Lower leg skin (tissue), 4 donors: ENCODE data around the gene PTGIS. TPM values are rescaled to one million over a fixed set of nuclear protein-coding genes. Genes with fewer than 3 reads are reported as not detected.

Experiments
- DNase-seq, 2 donors: peaks; one replicate each; pipeline ENCODE4 v3.0.0-alpha.2; 2019; ENCODE audit warnings: low spot score in 2 of 2
- H3K4me3 ChIP-seq: fragments of 200-600 bp; sonication (generic); 2 replicates; pipeline ENCODE4 v1.5.1; 2017; ENCODE audit warnings: mild to moderate bottlenecking, low read depth; ENCODE audit not compliant: poor library complexity, severe bottlenecking
- POLR2A ChIP-seq, 2 donors: fragments of 450-650 bp; IDR thresholded peaks; one replicate each; pipeline ENCODE4 v1.6.1; 2016 to 2017; ENCODE audit warnings: antibody characterized with exemption in 2 of 2, mild to moderate bottlenecking in 1 of 2, moderate library complexity in 1 of 2
- WGBS, 2 donors: methylation state at CpG; one replicate each; pipeline ENCODE4 v1.1.5; 2018; 5-methylcytosine and 5-hydroxymethylcytosine counted together
- intact Hi-C: fragments of 100-400 bp; cut with DNase I; formaldehyde crosslinking; loops from one replicate; pipeline ENCODE4 v1.15.0; 2023; ENCODE audit warnings: low total_unique reads
- total RNA-seq, 4 donors: library from RNA; depleted of rRNA; stranded (reverse); fragments of >200 nt; gene quantifications; one replicate each; pipeline ENCODE4 v1.1.0, GENCODE V29; 2016
- TF ChIP-seq, protein P1 (sequence below), 3 donors: fragments of 450-650 bp; IDR thresholded peaks; one replicate each; pipeline ENCODE4 v1.5.1; 2016; ENCODE audit warnings: antibody characterized with exemption in 3 of 3, mild to moderate bottlenecking in 3 of 3, moderate library complexity in 2 of 3

The PTGIS gene
- total RNA-seq, 4 donors from 2014 or later = 2.3 to 13.3 (median 9.1) TPM

DNA sequence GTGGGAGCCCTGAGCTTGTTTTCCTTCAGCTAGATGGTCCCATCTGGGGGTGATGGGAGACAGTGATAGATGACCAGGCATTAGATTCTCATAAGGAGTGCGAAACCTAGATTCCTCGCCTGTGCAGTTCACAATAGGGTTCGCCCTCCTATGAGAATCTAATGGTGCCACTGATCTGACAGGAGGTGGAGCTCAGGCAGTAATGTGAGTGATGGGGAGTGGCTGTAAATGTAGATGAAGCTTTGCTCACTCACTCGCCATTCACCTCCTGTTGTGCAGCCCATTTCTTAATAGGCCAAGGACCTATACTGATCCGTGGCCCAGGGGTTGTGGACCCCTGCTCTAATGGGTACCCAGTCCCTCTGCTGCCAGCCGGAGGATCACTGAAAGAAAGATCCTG lies 64.8 kb downstream of the PTGIS start:
- TF ChIP-seq, protein P1, sequence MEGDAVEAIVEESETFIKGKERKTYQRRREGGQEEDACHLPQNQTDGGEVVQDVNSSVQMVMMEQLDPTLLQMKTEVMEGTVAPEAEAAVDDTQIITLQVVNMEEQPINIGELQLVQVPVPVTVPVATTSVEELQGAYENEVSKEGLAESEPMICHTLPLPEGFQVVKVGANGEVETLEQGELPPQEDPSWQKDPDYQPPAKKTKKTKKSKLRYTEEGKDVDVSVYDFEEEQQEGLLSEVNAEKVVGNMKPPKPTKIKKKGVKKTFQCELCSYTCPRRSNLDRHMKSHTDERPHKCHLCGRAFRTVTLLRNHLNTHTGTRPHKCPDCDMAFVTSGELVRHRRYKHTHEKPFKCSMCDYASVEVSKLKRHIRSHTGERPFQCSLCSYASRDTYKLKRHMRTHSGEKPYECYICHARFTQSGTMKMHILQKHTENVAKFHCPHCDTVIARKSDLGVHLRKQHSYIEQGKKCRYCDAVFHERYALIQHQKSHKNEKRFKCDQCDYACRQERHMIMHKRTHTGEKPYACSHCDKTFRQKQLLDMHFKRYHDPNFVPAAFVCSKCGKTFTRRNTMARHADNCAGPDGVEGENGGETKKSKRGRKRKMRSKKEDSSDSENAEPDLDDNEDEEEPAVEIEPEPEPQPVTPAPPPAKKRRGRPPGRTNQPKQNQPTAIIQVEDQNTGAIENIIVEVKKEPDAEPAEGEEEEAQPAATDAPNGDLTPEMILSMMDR (IDR thresholded peaks at IDR 0.05) = no peak
- TF ChIP-seq POLR2A (IDR thresholded peaks at IDR 0.05) = no peak
- no peak overlapping the region for H3K4me3 ChIP-seq
- WGBS, 2 donors = 82% methylated on average over 6 of the region's 6 CpGs
- intact Hi-C loops = no loop called here
- no peak for DNase-seq

DNA sequence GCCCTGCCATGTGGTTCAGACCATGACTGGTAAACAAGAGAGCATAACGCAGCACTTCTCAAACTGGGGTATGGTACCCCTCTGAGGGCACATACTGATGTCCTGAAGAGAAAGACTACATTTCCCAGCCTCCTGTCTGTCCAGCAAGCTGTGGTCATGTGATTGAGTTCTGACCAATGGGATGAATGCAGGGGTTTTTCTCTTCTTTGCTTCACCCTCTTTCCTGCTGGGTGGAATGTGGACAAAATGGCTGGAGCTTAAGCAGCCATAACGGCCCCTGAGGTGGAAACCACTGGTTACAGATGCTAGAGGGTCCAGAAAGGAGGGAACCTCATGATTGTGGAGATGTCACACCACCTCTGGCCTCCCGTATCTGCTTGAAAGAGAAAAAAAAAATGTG lies 66.0 kb downstream of the PTGIS start:
- no peak overlapping the region for H3K4me3 ChIP-seq
- no peak for DNase-seq
- 64 to 87% methylated on average over 3 of the region's 3 CpGs for WGBS, 2 donors
- intact Hi-C loops = no loop called here
- no peak for TF ChIP-seq POLR2A (IDR thresholded peaks at IDR 0.05)
- TF ChIP-seq, protein P1 (IDR thresholded peaks at IDR 0.05) = no peak

DNA sequence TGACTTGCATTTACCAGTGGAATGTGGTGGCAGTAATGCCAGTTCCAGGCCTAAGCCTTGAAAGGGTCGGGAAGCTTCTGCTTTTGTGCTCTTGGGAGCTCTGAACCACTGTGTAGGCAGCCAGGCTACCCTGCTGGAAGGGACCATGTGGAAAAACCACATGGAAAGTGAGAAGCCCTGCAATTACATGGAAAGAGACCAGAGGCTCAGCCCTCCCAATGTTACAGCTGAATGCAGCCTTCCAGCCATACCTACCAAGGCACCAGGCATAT lies 70.6 kb downstream of the PTGIS start:
- no peak overlapping the region for H3K4me3 ChIP-seq
- intact Hi-C loops = no loop called here
- DNase-seq = no peak
- TF ChIP-seq, protein P1 (IDR thresholded peaks at IDR 0.05) = no peak
- no peak for TF ChIP-seq POLR2A (IDR thresholded peaks at IDR 0.05)
- 38 to 52% methylated on average over 1 of the region's 1 CpG for WGBS, 2 donors

DNA sequence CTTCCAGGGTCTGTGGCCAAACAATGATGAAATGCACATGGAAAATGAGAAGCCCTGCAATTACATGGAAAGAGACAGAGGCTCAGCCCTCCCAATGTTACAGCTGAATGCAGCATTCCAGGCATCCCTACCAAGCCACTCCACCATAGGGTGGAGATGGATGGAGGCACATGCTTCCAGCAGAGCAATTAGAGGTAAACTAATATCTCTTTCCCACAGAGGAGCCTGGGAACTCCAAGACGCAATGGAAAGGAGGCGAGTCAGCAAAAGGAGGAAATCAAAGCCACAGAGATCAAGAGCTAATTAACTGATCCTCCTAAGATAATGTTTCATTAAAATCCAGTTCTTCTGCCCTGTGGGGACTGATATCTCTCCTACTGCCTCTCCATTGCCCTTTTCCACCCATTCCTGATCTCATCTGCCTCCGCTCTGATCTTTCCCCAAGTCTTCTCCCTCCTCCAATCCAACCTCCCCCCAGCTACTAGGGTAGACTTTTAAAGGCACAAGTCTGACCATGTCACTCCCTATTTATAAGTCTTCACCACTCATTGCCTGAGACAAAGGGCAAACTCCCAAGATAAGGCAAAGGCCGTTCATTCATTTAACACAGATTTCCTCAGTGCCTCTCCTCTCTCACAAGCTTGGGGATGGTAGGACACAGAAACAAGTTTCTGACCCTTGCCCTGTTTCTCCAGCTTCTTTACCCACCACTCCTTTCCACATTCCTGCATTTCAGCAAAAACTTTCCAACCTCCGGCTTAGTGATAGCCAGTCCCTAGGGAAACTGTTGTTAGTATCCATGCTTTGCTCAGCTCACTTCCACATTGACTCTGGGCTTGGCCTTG lies 71.2 kb downstream of the PTGIS start:
- TF ChIP-seq, protein P1 (IDR thresholded peaks at IDR 0.05) = no peak
- TF ChIP-seq POLR2A (IDR thresholded peaks at IDR 0.05) = no peak
- intact Hi-C loops = no loop called here
- WGBS, 2 donors = 63 to 64% methylated on average over 5 of the region's 5 CpGs
- DNase-seq = no peak
- H3K4me3 ChIP-seq = no peak overlapping the region

DNA sequence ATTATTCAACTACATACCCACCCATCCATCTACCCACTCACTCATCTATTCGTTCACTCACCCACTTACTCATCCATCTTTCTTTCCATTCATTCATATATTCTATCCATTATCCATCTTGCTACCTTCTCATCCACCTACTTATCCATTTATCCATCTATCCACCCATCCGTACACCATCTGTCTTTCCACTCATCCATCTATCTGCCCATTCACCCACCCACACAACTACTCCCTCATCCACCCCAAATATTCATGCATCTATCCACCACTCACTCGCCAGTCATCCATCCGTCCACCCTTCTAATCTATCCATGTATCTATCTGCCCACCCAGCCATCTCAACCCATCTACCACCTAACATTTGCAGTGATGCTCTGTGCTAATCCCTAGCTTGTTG lies 71.9 kb downstream of the PTGIS start:
- DNase-seq = no peak
- no peak overlapping the region for H3K4me3 ChIP-seq
- WGBS, 2 donors = 89 to 90% methylated on average over 4 of the region's 4 CpGs
- intact Hi-C loops = no loop called here
- TF ChIP-seq, protein P1 (IDR thresholded peaks at IDR 0.05) = no peak

DNA sequence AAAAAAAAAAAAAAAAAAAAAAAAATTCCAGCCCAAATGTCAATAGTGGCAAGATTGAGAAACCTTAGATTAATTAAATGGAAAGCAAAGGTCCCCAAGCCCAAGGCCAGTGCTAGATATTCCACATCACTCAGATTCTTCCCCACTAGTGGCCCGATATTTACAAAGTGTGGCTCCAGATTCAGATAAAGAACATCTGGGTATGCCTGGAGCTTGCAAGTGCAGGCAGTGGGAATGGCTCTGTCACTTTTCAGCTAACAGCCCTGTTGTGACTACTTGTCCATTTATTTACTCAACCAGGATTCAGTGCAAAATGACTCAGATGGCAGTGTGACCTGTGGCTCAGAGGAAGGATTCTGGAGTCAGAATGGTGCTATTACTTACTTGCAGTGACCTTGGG lies 77.2 kb downstream of the PTGIS start:
- H3K4me3 ChIP-seq = no peak overlapping the region
- no peak for DNase-seq
- intact Hi-C loops = no loop called here
- WGBS, 2 donors = 86 to 88% methylated on average over 1 of the region's 1 CpG
- TF ChIP-seq POLR2A (IDR thresholded peaks at IDR 0.05) = no peak
- TF ChIP-seq, protein P1 (IDR thresholded peaks at IDR 0.05) = no peak
